Hematopoietic multipotent progenitor cell treated with erythropoietin and hydrocortisone succinate and interleukin-3 and kit ligand, for 17 days (in vitro differentiated cells): Measurements from ENCODE around the gene TMEM214.

Source experiments
- DNase-seq: peaks from one replicate; pipeline ENCODE4 v3.0.0-alpha.2; 2015; ENCODE audit warnings: low spot score

TMEM214 gene

DNA sequence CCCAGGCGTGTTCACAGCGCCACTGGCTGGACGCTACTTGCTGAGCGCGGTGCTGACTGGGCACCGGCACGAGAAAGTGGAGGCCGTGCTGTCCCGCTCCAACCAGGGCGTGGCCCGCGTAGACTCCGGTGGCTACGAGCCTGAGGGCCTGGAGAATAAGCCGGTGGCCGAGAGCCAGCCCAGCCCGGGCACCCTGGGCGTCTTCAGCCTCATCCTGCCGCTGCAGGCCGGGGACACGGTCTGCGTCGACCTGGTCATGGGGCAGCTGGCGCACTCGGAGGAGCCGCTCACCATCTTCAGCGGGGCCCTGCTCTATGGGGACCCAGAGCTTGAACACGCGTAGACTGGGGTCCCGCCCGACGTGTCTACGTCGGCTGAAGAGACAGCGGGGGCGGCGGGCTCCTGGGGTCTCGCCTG lies 52.9 kb downstream of the TMEM214 start:
- peak; percentile 44 for DNase-seq

- peak; percentile 92 for DNase-seq
Observed at GRCh38 chr2:27086090-27086723, 53.4 kb downstream of the TMEM214 start.

DNA sequence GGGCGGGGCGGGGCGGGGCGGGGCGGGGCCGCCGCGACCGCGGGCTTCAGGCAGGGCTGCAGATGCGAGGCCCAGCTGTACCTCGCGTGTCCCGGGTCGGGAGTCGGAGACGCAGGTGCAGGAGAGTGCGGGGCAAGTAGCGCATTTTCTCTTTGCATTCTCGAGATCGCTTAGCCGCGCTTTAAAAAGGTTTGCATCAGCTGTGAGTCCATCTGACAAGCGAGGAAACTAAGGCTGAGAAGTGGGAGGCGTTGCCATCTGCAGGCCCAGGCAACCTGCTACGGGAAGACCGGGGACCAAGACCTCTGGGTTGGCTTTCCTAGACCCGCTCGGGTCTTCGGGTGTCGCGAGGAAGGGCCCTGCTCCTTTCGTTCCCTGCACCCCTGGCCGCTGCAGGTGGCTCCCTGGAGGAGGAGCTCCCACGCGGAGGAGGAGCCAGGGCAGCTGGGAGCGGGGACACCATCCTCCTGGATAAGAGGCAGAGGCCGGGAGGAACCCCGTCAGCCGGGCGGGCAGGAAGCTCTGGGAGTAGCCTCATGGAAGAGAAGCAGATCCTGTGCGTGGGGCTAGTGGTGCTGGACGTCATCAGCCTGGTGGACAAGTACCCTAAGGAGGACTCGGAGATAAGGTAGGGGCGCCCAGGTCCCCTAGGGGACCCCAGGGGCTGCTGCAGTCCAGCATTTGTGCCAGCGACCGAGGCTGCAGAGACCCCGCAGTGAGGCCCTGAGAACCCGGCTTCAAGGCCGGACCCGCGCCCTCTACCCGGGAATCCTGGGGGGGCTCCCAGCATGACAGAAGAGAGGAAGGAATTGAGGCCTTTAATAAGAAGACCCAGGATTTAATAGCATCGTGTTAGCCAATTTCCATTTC lies 54.2 kb downstream of the TMEM214 start, which contains the start of gene KHK:
KHK (plus strand) TSS at position 49 of the 870 bp plus-strand sequence; CDS start at position 537, 488 bp downstream.
- DNase-seq: no peak

DNA sequence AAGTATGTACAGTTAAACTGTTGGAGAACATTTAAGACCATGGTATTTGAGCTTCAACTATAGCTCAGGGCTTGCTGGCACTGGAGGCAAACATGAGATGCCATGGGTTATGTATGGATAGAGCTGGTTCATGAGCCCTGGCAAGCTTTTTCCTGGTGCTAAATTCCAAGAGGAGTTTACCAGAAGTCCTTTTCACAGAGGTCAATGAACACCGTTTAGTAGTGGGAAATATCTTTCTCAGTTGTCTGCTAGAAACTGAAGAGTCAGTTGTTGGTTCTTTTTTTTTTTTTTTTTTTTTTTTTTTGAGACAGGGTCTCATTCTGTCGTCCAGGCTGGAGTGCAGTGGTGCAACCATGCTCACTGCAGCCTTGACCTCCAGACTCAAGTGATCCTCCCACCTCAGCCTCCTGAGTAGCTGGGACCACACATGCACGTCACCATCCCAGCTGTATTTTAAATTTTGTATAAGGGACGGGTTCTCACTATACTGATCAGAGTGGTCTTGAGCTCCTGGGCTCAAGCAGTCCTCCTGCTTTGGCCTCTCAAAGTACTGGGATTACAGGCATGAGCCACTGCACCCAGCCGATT lies 55.2 kb downstream of the TMEM214 start:
- no peak for DNase-seq

DNA sequence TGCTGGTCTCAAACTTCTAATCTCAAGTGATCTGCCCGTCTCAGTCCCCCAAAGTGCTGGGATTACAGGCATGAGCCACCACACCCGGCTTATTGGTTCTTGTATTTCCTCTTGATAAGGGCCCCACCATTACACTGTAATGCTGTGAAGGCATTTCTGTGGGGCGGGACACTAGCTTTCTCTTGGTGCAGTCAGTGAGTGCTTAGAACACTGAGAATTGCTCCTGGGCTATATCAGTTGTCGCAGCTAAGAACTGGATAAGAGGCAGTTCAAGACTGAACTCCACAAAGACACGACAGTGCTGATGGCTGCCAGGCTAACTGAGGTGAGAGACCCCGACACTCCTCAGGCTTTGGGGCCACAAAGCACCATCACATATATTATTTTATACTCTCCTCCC lies 55.9 kb downstream of the TMEM214 start:
- no peak for DNase-seq

GRCh38 chr2:27089111-27089954 lies 56.6 kb downstream of the TMEM214 start:
- no peak for DNase-seq
